Measurements from ENCODE around the gene C1GALT1C1L. TPM values are rescaled to one million over a fixed set of nuclear protein-coding genes. Genes with fewer than 3 reads are reported as not detected.

The C1GALT1C1L gene
- total and polyA plus RNA-seq, 2 of the 13 experiments (the other 11 are each of a cell fraction or from before 2014, with no cell fraction given) = 1.3 to 2.4 TPM

GRCh38 chr2:43637030-43637803, 39.0 kb downstream of the C1GALT1C1L start, which contains the start of gene PLEKHH2 (continued):
- TF ChIP-seq KDM6A (CRISPR knock-in tag; IDR thresholded peaks at IDR 0.05; ENCODE audit: low read depth) (no peak), GLI4 (CRISPR knock-in tag; IDR thresholded peaks at IDR 0.05; ENCODE audit: borderline replicate concordance) (0 out of 2 replicates have a peak, but pooled peaks have one; percentile 10), RBM39 (IDR thresholded peaks at IDR 0.05; ENCODE audit: low read depth, low read length, poor library complexity, severe bottlenecking) (peak; percentile 81), ZNF446 (CRISPR knock-in tag; IDR thresholded peaks at IDR 0.05) (0 out of 2 replicates have a peak, but pooled peaks have one; percentile 32), RNF2 (conservative IDR thresholded peaks at IDR 0.05; ENCODE audit: low read depth) (peak; percentile 82; the same call in 1 of the 2 replicates), SRSF1 (optimal IDR thresholded peaks at IDR 0.05; ENCODE audit: low read depth, low read length) (peak; percentile 48), ATF7 (IDR thresholded peaks at IDR 0.05) (no peak), ATF7 (CRISPR knock-in tag; IDR thresholded peaks at IDR 0.05) (0 out of 2 replicates have a peak, but pooled peaks have one; percentile 31), GPN1 (CRISPR knock-in tag; IDR thresholded peaks at IDR 0.05; ENCODE audit: borderline replicate concordance) (no peak), NONO (IDR thresholded peaks at IDR 0.05) (no peak), NONO (CRISPR knock-in tag; conservative IDR thresholded peaks at IDR 0.05) (no peak; the same call in 1 of the 2 replicates), SOX6 (IDR thresholded peaks at IDR 0.05) (no peak), SOX6 (CRISPR knock-in tag; IDR thresholded peaks at IDR 0.05) (peak; percentile 18; the same call in 1 of the 2 replicates), ZNF510 (CRISPR knock-in tag; IDR thresholded peaks at IDR 0.05; ENCODE audit: low read depth) (no peak), ZNF552 (CRISPR knock-in tag; IDR thresholded peaks at IDR 0.05; ENCODE audit: borderline replicate concordance) (0 out of 2 replicates have a peak, but pooled peaks have one; percentile 29), NRL (CRISPR knock-in tag; IDR thresholded peaks at IDR 0.05; ENCODE audit: borderline replicate concordance) (peak; percentile 86), CENPT (CRISPR knock-in tag; IDR thresholded peaks at IDR 0.05; ENCODE audit: low read depth) (no peak), ZNF501 (CRISPR knock-in tag; IDR thresholded peaks at IDR 0.05) (peak; percentile 89), NAIF1 (CRISPR knock-in tag; IDR thresholded peaks at IDR 0.05; ENCODE audit: borderline replicate concordance) (no peak), ZNF768 (CRISPR knock-in tag; IDR thresholded peaks at IDR 0.05) (peak; percentile 64; the same call in 1 of the 2 replicates)
- TF ChIP-seq, protein P1, sequence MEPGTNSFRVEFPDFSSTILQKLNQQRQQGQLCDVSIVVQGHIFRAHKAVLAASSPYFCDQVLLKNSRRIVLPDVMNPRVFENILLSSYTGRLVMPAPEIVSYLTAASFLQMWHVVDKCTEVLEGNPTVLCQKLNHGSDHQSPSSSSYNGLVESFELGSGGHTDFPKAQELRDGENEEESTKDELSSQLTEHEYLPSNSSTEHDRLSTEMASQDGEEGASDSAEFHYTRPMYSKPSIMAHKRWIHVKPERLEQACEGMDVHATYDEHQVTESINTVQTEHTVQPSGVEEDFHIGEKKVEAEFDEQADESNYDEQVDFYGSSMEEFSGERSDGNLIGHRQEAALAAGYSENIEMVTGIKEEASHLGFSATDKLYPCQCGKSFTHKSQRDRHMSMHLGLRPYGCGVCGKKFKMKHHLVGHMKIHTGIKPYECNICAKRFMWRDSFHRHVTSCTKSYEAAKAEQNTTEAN (CRISPR knock-in tag; conservative IDR thresholded peaks at IDR 0.05) = peak; percentile 48; the same call in 1 of the 2 replicates
- TF ChIP-seq, protein P2, sequence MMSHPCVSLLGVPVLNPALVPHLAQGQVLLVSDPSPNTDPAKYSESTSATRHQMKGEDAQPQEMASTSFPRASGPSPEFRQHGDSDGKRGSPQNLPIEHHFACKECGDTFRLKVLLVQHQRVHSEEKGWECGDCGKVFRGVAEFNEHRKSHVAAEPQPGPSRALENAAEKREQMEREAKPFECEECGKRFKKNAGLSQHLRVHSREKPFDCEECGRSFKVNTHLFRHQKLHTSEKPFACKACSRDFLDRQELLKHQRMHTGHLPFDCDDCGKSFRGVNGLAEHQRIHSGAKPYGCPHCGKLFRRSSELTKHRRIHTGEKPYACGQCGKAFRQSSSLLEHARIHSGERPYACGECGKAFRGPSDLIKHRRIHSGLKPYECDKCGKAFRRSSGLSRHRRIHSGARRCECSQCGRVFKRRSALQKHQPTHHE (CRISPR knock-in tag; IDR thresholded peaks at IDR 0.05; ENCODE audit: borderline replicate concordance) = 0 out of 2 replicates have a peak, but pooled peaks have one; percentile 57
- TF ChIP-seq, protein P3, sequence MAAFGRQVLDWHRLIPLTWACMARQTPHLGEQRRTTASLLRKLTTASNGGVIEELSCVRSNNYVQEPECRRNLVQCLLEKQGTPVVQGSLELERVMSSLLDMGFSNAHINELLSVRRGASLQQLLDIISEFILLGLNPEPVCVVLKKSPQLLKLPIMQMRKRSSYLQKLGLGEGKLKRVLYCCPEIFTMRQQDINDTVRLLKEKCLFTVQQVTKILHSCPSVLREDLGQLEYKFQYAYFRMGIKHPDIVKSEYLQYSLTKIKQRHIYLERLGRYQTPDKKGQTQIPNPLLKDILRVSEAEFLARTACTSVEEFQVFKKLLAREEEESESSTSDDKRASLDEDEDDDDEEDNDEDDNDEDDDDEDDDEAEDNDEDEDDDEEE (CRISPR knock-in tag; IDR thresholded peaks at IDR 0.05) = 0 out of 2 replicates have a peak, but pooled peaks have one; percentile 58
- TF ChIP-seq, protein P4, sequence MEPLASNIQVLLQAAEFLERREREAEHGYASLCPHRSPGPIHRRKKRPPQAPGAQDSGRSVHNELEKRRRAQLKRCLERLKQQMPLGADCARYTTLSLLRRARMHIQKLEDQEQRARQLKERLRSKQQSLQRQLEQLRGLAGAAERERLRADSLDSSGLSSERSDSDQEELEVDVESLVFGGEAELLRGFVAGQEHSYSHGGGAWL (CRISPR knock-in tag; IDR thresholded peaks at IDR 0.05) = peak; percentile 46; the same call in 1 of the 2 replicates
- TF ChIP-seq, protein P5, sequence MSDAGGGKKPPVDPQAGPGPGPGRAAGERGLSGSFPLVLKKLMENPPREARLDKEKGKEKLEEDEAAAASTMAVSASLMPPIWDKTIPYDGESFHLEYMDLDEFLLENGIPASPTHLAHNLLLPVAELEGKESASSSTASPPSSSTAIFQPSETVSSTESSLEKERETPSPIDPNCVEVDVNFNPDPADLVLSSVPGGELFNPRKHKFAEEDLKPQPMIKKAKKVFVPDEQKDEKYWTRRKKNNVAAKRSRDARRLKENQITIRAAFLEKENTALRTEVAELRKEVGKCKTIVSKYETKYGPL (CRISPR knock-in tag; IDR thresholded peaks at IDR 0.05) = 0 out of 2 replicates have a peak, but pooled peaks have one; percentile 6
